Gastroesophageal sphincter (tissue), 3 donors: ENCODE data around the gene KLHDC7B.

Source experiments
- CTCF ChIP-seq, 4 experiments: fragments of 200-600 bp in 2 of 4; fragments of 450-650 bp in 2 of 4; sonication (generic) in 1 of 4; IDR thresholded peaks; one replicate each; pipeline ENCODE4 v1.5.1; 2017 to 2019; ENCODE audit warnings: antibody characterized with exemption in 4 of 4, mild to moderate bottlenecking in 2 of 4, moderate library complexity in 2 of 4
- EP300 ChIP-seq: sonication (generic); formaldehyde crosslinking; IDR thresholded peaks from one replicate; pipeline ENCODE4 v1.6.1; 2017; ENCODE audit warnings: antibody characterized with exemption, mild to moderate bottlenecking
- POLR2A ChIP-seq, 2 donors: fragments of 450-650 bp; IDR thresholded peaks; one replicate each; pipeline ENCODE4 v1.6.1; 2017; ENCODE audit warnings: antibody characterized with exemption in 2 of 2, mild to moderate bottlenecking in 2 of 2, moderate library complexity in 1 of 2

- TF ChIP-seq EP300 (no peak), CTCF (IDR thresholded peaks at IDR 0.05) (no peak), POLR2A (IDR thresholded peaks at IDR 0.05) (no peak)
These were observed 16.0 kb downstream of the KLHDC7B start for GRCh38 chr22:50561401-50562358.
